Activated T-cell treated with anti-CD3 and anti-CD28 coated beads, Interleukin-2, amount 50 U/mL, for 24 hours (primary cell): Measurements from ENCODE around the gene COA4.
"Not testable (repeated sequence)": the region's sequence is repeated elsewhere in the genome, so short reads cannot be mapped to it uniquely, and the experiment has no call there.

ENCODE experiments used
- DNase-seq: peaks from one replicate; pipeline ENCODE4 v3.0.0-alpha.2; 2020
- H3K27ac Mint-ChIP-seq: 2 replicates; pipeline ENCODE4 v1.8.0; 2020; ENCODE audit warnings: mild to moderate bottlenecking, mixed read lengths
- H3K27me3 Mint-ChIP-seq: 2 replicates; pipeline ENCODE4 v1.8.0; 2020; ENCODE audit warnings: mixed read lengths
- H3K36me3 Mint-ChIP-seq: 2 replicates; pipeline ENCODE4 v1.8.0; 2020; ENCODE audit warnings: low read depth, mixed read lengths
- H3K4me1 Mint-ChIP-seq: 2 replicates; pipeline ENCODE4 v1.8.0; 2020; ENCODE audit warnings: low read depth, mixed read lengths
- H3K4me3 Mint-ChIP-seq: 2 replicates; pipeline ENCODE4 v1.8.0; 2020; ENCODE audit warnings: mild to moderate bottlenecking, moderate library complexity, mixed read lengths
- H3K9me3 Mint-ChIP-seq: 2 replicates; pipeline ENCODE4 v1.8.0; 2020; ENCODE audit warnings: mixed read lengths

Gene COA4

GRCh38 chr11:73876424-73877310 lies at the start of gene COA4, which contains the start of gene PAAF1:
TSS of gene COA4 (minus strand) at chr11:73876846. CDS start at chr11:73873378, 3,468 bp downstream.
TSS of gene PAAF1 (plus strand) at chr11:73876999. CDS start at chr11:73877022, 23 bp downstream.
- Mint-ChIP-seq H3K36me3 (peaks cover 72% of the 10 kb centered on the region), H3K4me3 (peak within 1 kb of the TSS; percentile 93), H3K27ac (peak within 1 kb of the TSS; percentile 97), H3K9me3 (no peaks in the 10 kb centered on the region), H3K4me1 (peaks cover 43% of the 10 kb centered on the region), H3K27me3 (no peaks in the 10 kb centered on the region)
- DNase-seq: peak; percentile 93

- H3K27ac Mint-ChIP-seq: no peak overlapping the region
- H3K36me3 Mint-ChIP-seq: peaks cover 82% of the 10 kb centered on the region
- no peaks in the 10 kb centered on the region for H3K9me3 Mint-ChIP-seq
- H3K4me3 Mint-ChIP-seq: no peak overlapping the region
- no peak for DNase-seq
- peaks cover 4% of the 10 kb centered on the region for H3K4me1 Mint-ChIP-seq
- H3K27me3 Mint-ChIP-seq: no peaks in the 10 kb centered on the region
Observed at GRCh38 chr11:73921180-73921579, 44.5 kb upstream of the COA4 start.

- DNase-seq: no peak
- peaks cover 4% of the 10 kb centered on the region for H3K4me1 Mint-ChIP-seq
- H3K9me3 Mint-ChIP-seq: no peaks in the 10 kb centered on the region
- no peaks in the 10 kb centered on the region for H3K27me3 Mint-ChIP-seq
- H3K27ac Mint-ChIP-seq: peak overlapping the region; percentile 34
- H3K36me3 Mint-ChIP-seq: peaks cover 86% of the 10 kb centered on the region
- H3K4me3 Mint-ChIP-seq: no peak overlapping the region
Observed at GRCh38 chr11:73916435-73916834, 39.8 kb upstream of the COA4 start.

GRCh38 chr11:73914284-73914683 lies 37.6 kb upstream of the COA4 start:
- no peak for DNase-seq
- Mint-ChIP-seq H3K27me3 (no peaks in the 10 kb centered on the region), H3K27ac (no peak overlapping the region), H3K4me3 (no peak overlapping the region), H3K9me3 (no peaks in the 10 kb centered on the region), H3K4me1 (peaks cover 4% of the 10 kb centered on the region), H3K36me3 (peaks cover 92% of the 10 kb centered on the region)

- no peaks in the 10 kb centered on the region for H3K27me3 Mint-ChIP-seq
- peaks cover 4% of the 10 kb centered on the region for H3K4me1 Mint-ChIP-seq
- peaks cover 88% of the 10 kb centered on the region for H3K36me3 Mint-ChIP-seq
- no peak for DNase-seq
- H3K27ac Mint-ChIP-seq: no peak overlapping the region
- no peaks in the 10 kb centered on the region for H3K9me3 Mint-ChIP-seq
- no peak overlapping the region for H3K4me3 Mint-ChIP-seq
Observed at GRCh38 chr11:73913472-73913871, 36.8 kb upstream of the COA4 start.

GRCh38 chr11:73912026-73912425 lies 35.4 kb upstream of the COA4 start:
- no peaks in the 10 kb centered on the region for H3K9me3 Mint-ChIP-seq
- H3K36me3 Mint-ChIP-seq: peaks cover 81% of the 10 kb centered on the region
- H3K4me3 Mint-ChIP-seq: no peak overlapping the region
- no peak overlapping the region for H3K27ac Mint-ChIP-seq
- H3K27me3 Mint-ChIP-seq: no peaks in the 10 kb centered on the region
- peaks cover 4% of the 10 kb centered on the region for H3K4me1 Mint-ChIP-seq
- DNase-seq: no peak

- Mint-ChIP-seq H3K4me3 (no peak overlapping the region), H3K36me3 (peaks cover 68% of the 10 kb centered on the region), H3K4me1 (no peaks in the 10 kb centered on the region), H3K27me3 (no peaks in the 10 kb centered on the region), H3K9me3 (no peaks in the 10 kb centered on the region), H3K27ac (no peak overlapping the region)
- no peak for DNase-seq
Observed at GRCh38 chr11:73907191-73907590, 30.5 kb upstream of the COA4 start.

- no peak for DNase-seq
- Mint-ChIP-seq H3K27ac (peak overlapping the region; percentile 0), H3K4me3 (no peak overlapping the region), H3K9me3 (no peaks in the 10 kb centered on the region), H3K36me3 (peaks cover 58% of the 10 kb centered on the region), H3K4me1 (no peaks in the 10 kb centered on the region), H3K27me3 (no peaks in the 10 kb centered on the region)
Observed at GRCh38 chr11:73902303-73902702, 25.7 kb upstream of the COA4 start.

GRCh38 chr11:73894725-73895335 lies 18.2 kb upstream of the COA4 start:
- H3K4me3 Mint-ChIP-seq: no peak overlapping the region
- H3K9me3 Mint-ChIP-seq: no peaks in the 10 kb centered on the region
- no peaks in the 10 kb centered on the region for H3K4me1 Mint-ChIP-seq
- no peak for DNase-seq
- H3K27ac Mint-ChIP-seq: no peak overlapping the region
- no peaks in the 10 kb centered on the region for H3K27me3 Mint-ChIP-seq
- H3K36me3 Mint-ChIP-seq: peaks cover 47% of the 10 kb centered on the region

GRCh38 chr11:73893041-73893440 lies 16.4 kb upstream of the COA4 start:
- no peaks in the 10 kb centered on the region for H3K9me3 Mint-ChIP-seq
- H3K4me3 Mint-ChIP-seq: no peak overlapping the region
- no peaks in the 10 kb centered on the region for H3K27me3 Mint-ChIP-seq
- H3K4me1 Mint-ChIP-seq: peaks cover 10% of the 10 kb centered on the region
- no peak overlapping the region for H3K27ac Mint-ChIP-seq
- H3K36me3 Mint-ChIP-seq: peaks cover 53% of the 10 kb centered on the region
- DNase-seq: no peak

GRCh38 chr11:73889536-73889935 lies 12.9 kb upstream of the COA4 start:
- Mint-ChIP-seq H3K4me3 (no peak overlapping the region), H3K27me3 (no peaks in the 10 kb centered on the region), H3K9me3 (no peaks in the 10 kb centered on the region), H3K27ac (peak overlapping the region; percentile 13), H3K4me1 (peaks cover 14% of the 10 kb centered on the region), H3K36me3 (peaks cover 65% of the 10 kb centered on the region)
- DNase-seq: no peak

- H3K9me3 Mint-ChIP-seq: no peaks in the 10 kb centered on the region
- no peaks in the 10 kb centered on the region for H3K27me3 Mint-ChIP-seq
- no peak for DNase-seq
- no peak overlapping the region for H3K4me3 Mint-ChIP-seq
- peaks cover 67% of the 10 kb centered on the region for H3K36me3 Mint-ChIP-seq
- H3K4me1 Mint-ChIP-seq: peaks cover 14% of the 10 kb centered on the region
- H3K27ac Mint-ChIP-seq: peak overlapping the region; percentile 13
Observed at GRCh38 chr11:73889019-73889418, 12.4 kb upstream of the COA4 start.

- no peak for DNase-seq
- Mint-ChIP-seq H3K36me3 (peaks cover 75% of the 10 kb centered on the region), H3K27me3 (no peaks in the 10 kb centered on the region), H3K27ac (no peak overlapping the region), H3K4me1 (peaks cover 15% of the 10 kb centered on the region), H3K9me3 (no peaks in the 10 kb centered on the region), H3K4me3 (no peak overlapping the region)
Observed at GRCh38 chr11:73888244-73888643, 11.6 kb upstream of the COA4 start.

GRCh38 chr11:73883856-73884255 lies 7.2 kb upstream of the COA4 start:
- H3K4me1 Mint-ChIP-seq: peaks cover 18% of the 10 kb centered on the region
- H3K9me3 Mint-ChIP-seq: no peaks in the 10 kb centered on the region
- no peaks in the 10 kb centered on the region for H3K27me3 Mint-ChIP-seq
- no peak overlapping the region for H3K27ac Mint-ChIP-seq
- no peak for DNase-seq
- H3K36me3 Mint-ChIP-seq: peaks cover 52% of the 10 kb centered on the region
- H3K4me3 Mint-ChIP-seq: no peak overlapping the region

- H3K27me3 Mint-ChIP-seq, H3K4me3 Mint-ChIP-seq, H3K9me3 Mint-ChIP-seq, DNase-seq, H3K27ac Mint-ChIP-seq: not testable (repeated sequence)
- peaks cover 26% of the 10 kb centered on the region for H3K4me1 Mint-ChIP-seq
- peaks cover 53% of the 10 kb centered on the region for H3K36me3 Mint-ChIP-seq
Observed at GRCh38 chr11:73880449-73880848, 3.8 kb upstream of the COA4 start.
